Type B pancreatic cell (in vitro differentiated cells): ENCODE data around the gene ENAH. TPM values are rescaled to one million over a fixed set of nuclear protein-coding genes. Genes with fewer than 3 reads are reported as not detected.
A peak's percentile ranks its signal among the peaks of the same experiment; 100 is the strongest.

Experiments
- DNase-seq: peaks from one replicate; pipeline ENCODE4 v3.0.0; 2021; ENCODE audit warnings: mixed read lengths; ENCODE audit not compliant: unreplicated experiment; ENCODE audit errors: extremely low spot score
- H3K27ac Mint-ChIP-seq: 2 replicates; pipeline ENCODE4 v1.8.0; 2021; ENCODE audit warnings: mild to moderate bottlenecking, mixed read lengths
- H3K27me3 Mint-ChIP-seq: 2 replicates; pipeline ENCODE4 v1.8.0; 2021; ENCODE audit warnings: mixed read lengths
- H3K36me3 Mint-ChIP-seq: 2 replicates; pipeline ENCODE4 v1.8.0; 2021; ENCODE audit warnings: mixed read lengths
- H3K4me1 Mint-ChIP-seq: one replicate; pipeline ENCODE4 v1.8.0; 2021; ENCODE audit warnings: mixed read lengths; ENCODE audit not compliant: unreplicated experiment
- H3K4me3 Mint-ChIP-seq: 2 replicates; pipeline ENCODE4 v1.8.0; 2021; ENCODE audit warnings: mild to moderate bottlenecking, mixed read lengths
- H3K9me3 Mint-ChIP-seq: 2 replicates; pipeline ENCODE4 v1.8.0; 2021; ENCODE audit warnings: mixed read lengths
- CTCF ChIP-seq: fragments of 200-600 bp; sonication (generic); conservative IDR thresholded peaks from 2 replicates; pipeline ENCODE4 v1.5.0; 2021; ENCODE audit warnings: antibody characterized with exemption, mild to moderate bottlenecking
- total RNA-seq: library from RNA; stranded (reverse); gene quantifications from 2 replicates; pipeline ENCODE4 v1.2.1, GENCODE V29; 2021; ENCODE audit warnings: low replicate concordance

The ENAH gene
- total RNA-seq, 1 donor from 2014 or later: 133 TPM

DNA sequence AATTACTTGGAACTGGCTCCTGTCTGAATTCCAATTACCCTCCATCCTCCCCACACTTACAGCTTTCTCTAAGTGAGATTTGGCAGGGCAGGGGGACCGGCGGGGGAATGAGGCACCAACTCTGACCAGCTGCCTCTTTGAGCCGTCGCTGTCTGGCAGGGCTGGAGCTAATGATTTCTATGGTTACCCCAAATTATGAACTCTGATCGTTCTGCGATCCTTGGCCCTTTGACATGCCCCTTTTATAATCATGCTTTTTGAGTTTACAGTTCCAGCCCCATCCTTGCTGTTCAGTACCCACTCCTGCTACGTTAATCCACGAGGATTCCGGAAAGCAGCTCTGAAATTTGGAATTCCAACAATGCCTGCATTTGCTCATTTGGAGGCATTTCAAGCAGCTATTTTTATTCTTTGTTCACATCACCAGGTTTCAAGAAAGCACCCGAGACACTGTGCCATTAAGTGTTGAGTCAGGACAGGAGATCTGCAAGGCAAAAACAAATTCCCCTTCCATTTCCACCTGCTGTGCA lies 170.4 kb downstream of the ENAH start:
- H3K27me3 Mint-ChIP-seq: peaks cover 10% of the 10 kb centered on the region
- no peaks in the 10 kb centered on the region for H3K36me3 Mint-ChIP-seq
- TF ChIP-seq CTCF: no peak
- no peak for DNase-seq
- no peak overlapping the region for H3K4me3 Mint-ChIP-seq
- no peaks in the 10 kb centered on the region for H3K9me3 Mint-ChIP-seq
- no peak overlapping the region for H3K27ac Mint-ChIP-seq
- peaks cover 19% of the 10 kb centered on the region for H3K4me1 Mint-ChIP-seq

DNA sequence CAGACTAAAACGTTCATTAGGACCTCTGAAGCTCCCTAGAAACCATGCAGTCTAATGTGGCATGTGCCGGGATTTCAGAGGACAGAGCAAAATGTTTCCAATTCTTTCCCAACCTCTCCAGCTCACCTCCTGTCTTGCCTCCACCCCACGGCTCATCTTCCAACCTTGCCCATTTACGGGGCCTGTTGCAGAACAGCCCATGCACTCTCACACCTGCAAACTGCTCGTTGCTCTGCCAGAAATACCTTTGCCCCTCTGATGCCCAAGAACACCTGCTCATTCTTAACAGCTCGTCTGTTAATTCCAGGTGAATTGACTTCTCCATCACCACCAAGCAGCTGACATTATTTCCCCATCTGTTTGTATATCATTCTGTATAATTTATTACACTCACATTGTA lies 171.2 kb downstream of the ENAH start:
- peaks cover 19% of the 10 kb centered on the region for H3K4me1 Mint-ChIP-seq
- no peak for TF ChIP-seq CTCF
- no peak overlapping the region for H3K27ac Mint-ChIP-seq
- DNase-seq: no peak
- peaks cover 10% of the 10 kb centered on the region for H3K27me3 Mint-ChIP-seq
- no peaks in the 10 kb centered on the region for H3K36me3 Mint-ChIP-seq
- H3K9me3 Mint-ChIP-seq: no peaks in the 10 kb centered on the region
- H3K4me3 Mint-ChIP-seq: no peak overlapping the region

- H3K9me3 Mint-ChIP-seq: no peaks in the 10 kb centered on the region
- H3K36me3 Mint-ChIP-seq: no peaks in the 10 kb centered on the region
- peaks cover 10% of the 10 kb centered on the region for H3K27me3 Mint-ChIP-seq
- peak; percentile 78 for TF ChIP-seq CTCF
- no peak overlapping the region for H3K4me3 Mint-ChIP-seq
- H3K4me1 Mint-ChIP-seq: peaks cover 19% of the 10 kb centered on the region
- DNase-seq: no peak
- no peak overlapping the region for H3K27ac Mint-ChIP-seq
These were observed 172.0 kb downstream of the ENAH start for GRCh38 chr1:225480825-225481434.

- no peak overlapping the region for H3K27ac Mint-ChIP-seq
- no peak overlapping the region for H3K4me3 Mint-ChIP-seq
- DNase-seq: no peak
- H3K36me3 Mint-ChIP-seq: no peaks in the 10 kb centered on the region
- TF ChIP-seq CTCF: no peak
- H3K27me3 Mint-ChIP-seq: peaks cover 10% of the 10 kb centered on the region
- H3K4me1 Mint-ChIP-seq: peaks cover 19% of the 10 kb centered on the region
- no peaks in the 10 kb centered on the region for H3K9me3 Mint-ChIP-seq
These were observed 172.8 kb downstream of the ENAH start for GRCh38 chr1:225479996-225480720.

DNA sequence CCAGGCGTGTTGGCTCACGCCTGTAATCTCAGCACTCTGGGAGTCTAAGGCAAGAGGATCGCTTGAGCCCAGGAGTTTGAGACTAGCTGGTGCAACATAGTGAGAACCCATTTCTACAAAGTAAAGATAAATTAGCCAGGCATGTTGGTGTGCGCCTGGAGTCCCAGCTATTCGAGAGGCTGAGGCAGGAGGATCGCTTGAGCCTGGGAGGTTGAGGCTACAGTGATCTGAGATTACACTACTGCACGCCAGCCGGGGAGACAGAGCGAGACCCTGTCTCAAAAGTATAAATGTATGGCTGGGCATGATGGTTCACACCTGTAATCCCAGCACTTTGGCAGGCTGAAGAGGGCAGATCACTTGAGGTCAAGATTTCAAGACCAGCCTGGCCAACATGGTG lies 173.6 kb downstream of the ENAH start:
- Mint-ChIP-seq H3K27me3 (peaks cover 10% of the 10 kb centered on the region), H3K36me3 (no peaks in the 10 kb centered on the region), H3K27ac (no peak overlapping the region), H3K9me3 (no peaks in the 10 kb centered on the region), H3K4me3 (no peak overlapping the region), H3K4me1 (peaks cover 21% of the 10 kb centered on the region)
- TF ChIP-seq CTCF: no peak
- no peak for DNase-seq
